Ishikawa (cell line): Measurements from ENCODE around the gene DDN.

ENCODE experiments used
- EGR1 ChIP-seq: IDR thresholded peaks from 2 replicates; pipeline ENCODE4 v1.6.1; 2012
- EP300 ChIP-seq: IDR thresholded peaks from 2 replicates; pipeline ENCODE4 v1.6.1; 2012; ENCODE audit warnings: borderline replicate concordance
- MAX ChIP-seq: IDR thresholded peaks from 2 replicates; pipeline ENCODE4 v1.6.1; 2012
- RAD21 ChIP-seq: IDR thresholded peaks from 2 replicates; pipeline ENCODE4 v1.6.1; 2012; ENCODE audit warnings: low read depth
- TAF1 ChIP-seq: IDR thresholded peaks from 2 replicates; pipeline ENCODE4 v1.6.1; 2012; ENCODE audit warnings: low read depth, mild to moderate bottlenecking
- TCF12 ChIP-seq: IDR thresholded peaks from 2 replicates; pipeline ENCODE4 v1.6.1; 2012; ENCODE audit warnings: low read depth
- YY1 ChIP-seq: IDR thresholded peaks from 2 replicates; pipeline ENCODE4 v1.6.1; 2012; ENCODE audit warnings: low read depth

GRCh38 chr12:49032276-49032675 lies 33.1 kb upstream of the DDN start:
- TF ChIP-seq TAF1 (no peak), EP300 (no peak), TCF12 (no peak), YY1 (no peak), RAD21 (no peak), EGR1 (no peak), MAX (no peak)
